Heart right ventricle (tissue), 16 donors: ENCODE results near the gene ADCY4. TPM values are rescaled to one million over a fixed set of nuclear protein-coding genes. Genes with fewer than 3 reads are reported as not detected.

ENCODE experiments used
- ATAC-seq, 8 donors: fragments of 200-7000 bp; cut with Tn5 transposase; one replicate each; pipeline ENCODE4 v1.9.1; 2020; ENCODE audit warnings: mild to moderate bottlenecking in 8 of 8, moderate library complexity in 8 of 8, moderate number of reproducible peaks in 1 of 8
- DNase-seq, 2 donors: peaks; one replicate each; pipeline ENCODE4 v3.0.0-alpha.2; 2020
- H3K27ac ChIP-seq, 10 donors: fragments of 200-600 bp; sonication (generic) in 2 of 10; one replicate each; pipeline versions ENCODE4 v1.5.0 to v1.8.0; 2020 to 2022; ENCODE audit warnings: mild to moderate bottlenecking in 3 of 10
- H3K27me3 ChIP-seq, 7 donors: fragments of 200-600 bp; one replicate each; pipeline ENCODE4 v1.8.0; 2021 to 2022; ENCODE audit warnings: mild to moderate bottlenecking in 2 of 7
- H3K36me3 ChIP-seq, 9 donors: fragments of 200-600 bp; sonication (generic) in 1 of 9; one replicate each; pipeline versions ENCODE4 v1.5.0 to v1.8.0; 2020 to 2022; ENCODE audit warnings: mild to moderate bottlenecking in 2 of 9
- H3K4me1 ChIP-seq, 9 donors: fragments of 200-600 bp; sonication (generic) in 1 of 9; one replicate each; pipeline versions ENCODE4 v1.5.0 to v1.8.0; 2020 to 2022; ENCODE audit warnings: mild to moderate bottlenecking in 4 of 9
- H3K4me3 ChIP-seq, 10 donors: fragments of 200-600 bp; sonication (generic) in 2 of 10; one replicate each; pipeline versions ENCODE4 v1.5.0 to v1.8.0; 2020 to 2022; ENCODE audit warnings: mild to moderate bottlenecking in 7 of 10, moderate library complexity in 2 of 10
- H3K9me3 ChIP-seq, 11 donors: fragments of 200-600 bp in 10 of 11; sonication (generic) in 2 of 11; one replicate each; pipeline versions ENCODE4 v1.5.0 to v1.8.0; 2013 to 2022; ENCODE audit warnings: mild to moderate bottlenecking in 2 of 11, control low read depth in 1 of 11, moderate library complexity in 1 of 11
- CTCF ChIP-seq, 9 donors: fragments of 200-600 bp; sonication (generic) in 2 of 9; IDR thresholded peaks; one replicate each; pipeline versions ENCODE4 v1.5.0 to v1.8.0; 2021 to 2022; ENCODE audit warnings: antibody characterized with exemption in 9 of 9, mild to moderate bottlenecking in 5 of 9, moderate library complexity in 1 of 9
- WGBS, 2 donors: extraction: QIAGEN DNeasy Blood & Tissue Kit; methylation state at CpG; one replicate each; pipeline ENCODE4 v1.1.7; 2013; ENCODE audit warnings: inconsistent platforms in 1 of 2; 5-methylcytosine and 5-hydroxymethylcytosine counted together
- intact Hi-C, 10 donors: fragments of 100-400 bp; cut with DNase I; formaldehyde crosslinking; loops; one replicate each; pipeline versions ENCODE4 v1.11.1 to v1.14.2; 2022
- polyA plus RNA-seq, 2 donors: library from polyadenylated mRNA; stranded (reverse); fragments of 200-250 nt; gene quantifications; one replicate each; pipeline ENCODE4 v1.2.3, GENCODE V29; 2013
- total RNA-seq, 10 donors: library from RNA; stranded (reverse); fragmentation: NEBNext Ultra II Directional in 3 of 10; extraction: Animal tissue kit (Norgen Biotek cat#: 25700) in 3 of 10; gene quantifications; one replicate each; pipeline versions ENCODE4 v1.2.1 to v1.2.4, GENCODE V29; 2021 to 2023
- donor health status: Arrhythmogenic right ventricular cardiomyopathy.
- donor health status: ischemic (EF 13 %, LVEDD 7.1; RV severe dilation, severe dysfunction).
- donor health status: healthy with polysubstance abuse.
- donor health status: DM: no; HTN: yes; CAD: no.
- donor health status: DM: no; HTN: no; CAD: no.
- donor health status: ischemic (EF 25% LVEDD 6.9; RV normal size, moderate dysfunction).
- donor health status: ischemic (EF 25% LVEDD 5.7; RV mildly dilated, moderate dysfunction).
- donor health status: healthy.
- donor health status: DM: yes; HTN: yes; CAD: no.
- donor health status: Ischemic cardiomyopathy.
- donor health status: ischemic (EF 35%, LVEDD 5.7; RV mildly dilated, moderate dysfunction).
- donor health status: nonischemic (EF 11% LVEDD 7.7; RV severe dilation, severe dysfunction).
- donor health status: DM: yes; HTN: yes; CAD: no.
- donor health status: PGD.
- donor health status: ischemic (EF 29% LVEDD 5.4; RV normal size, mild dysfunction).
- donor health status: nonischemic (EF 23%, LVEDD 6.1; RV moderate dilation, normal function).

Gene ADCY4
- total and polyA plus RNA-seq, 12 donors, result 17.4 to 104 (median 23.4) TPM

- Histone ChIP-seq H3K27me3 (peaks cover 0 to 26% (median 8%) of the 10 kb centered on the region in 7 donors), H3K27ac (no peak overlapping the region), H3K9me3 (no peaks in the 10 kb centered on the region), H3K4me1 (peaks cover 0 to 17% (median 7%) of the 10 kb centered on the region in 9 donors), H3K4me3 (no peak overlapping the region), H3K36me3 (no peaks in the 10 kb centered on the region)
- TF ChIP-seq CTCF (IDR thresholded peaks at IDR 0.05), result no peak
- 40 to 65% methylated on average over 5 of the region's 5 CpGs for WGBS, 2 donors
- intact Hi-C loops, result no loop called here
- no peak for ATAC-seq
- DNase-seq, result no peak
These were observed 14.9 kb upstream of the ADCY4 start for GRCh38 chr14:24349742-24350141.

GRCh38 chr14:24348186-24348585, 13.3 kb upstream of the ADCY4 start:
- ATAC-seq, result no peak
- Histone ChIP-seq H3K4me3 (no peak overlapping the region), H3K9me3 (no peaks in the 10 kb centered on the region), H3K27me3 (peaks cover 0 to 20% (median 6%) of the 10 kb centered on the region in 7 donors), H3K36me3 (no peaks in the 10 kb centered on the region), H3K27ac (peak overlapping the region in 2 of 10 donors; percentile 70 to 72), H3K4me1 (peaks cover 0 to 17% (median 7%) of the 10 kb centered on the region in 9 donors)
- DNase-seq, result no peak
- WGBS, 2 donors, result 95 to 98% methylated on average over 2 of the region's 2 CpGs
- no peak for TF ChIP-seq CTCF (IDR thresholded peaks at IDR 0.05)
- intact Hi-C loops, result no loop called here

- Histone ChIP-seq H3K9me3 (no peaks in the 10 kb centered on the region), H3K4me3 (no peak overlapping the region), H3K4me1 (peaks cover 0 to 17% (median 7%) of the 10 kb centered on the region in 9 donors), H3K27ac (peak overlapping the region in 9 of 10 donors; percentile 28 to 74 (median 61)), H3K36me3 (no peaks in the 10 kb centered on the region), H3K27me3 (peaks cover 0 to 13% (median 0%) of the 10 kb centered on the region in 7 donors)
- intact Hi-C loops, result no loop called here
- WGBS, 2 donors, result 41 to 64% methylated on average over 1 of the region's 1 CpG
- DNase-seq, result no peak
- no peak for TF ChIP-seq CTCF (IDR thresholded peaks at IDR 0.05)
- ATAC-seq, result peak in 7 of 8 donors; percentile 27 to 80 (median 64)
These were observed 12.3 kb upstream of the ADCY4 start for GRCh38 chr14:24347134-24347533.

GRCh38 chr14:24343795-24344660, 9.2 kb upstream of the ADCY4 start:
- WGBS, 2 donors, result 78 to 79% methylated on average over 7 of the region's 7 CpGs
- no peak for TF ChIP-seq CTCF (IDR thresholded peaks at IDR 0.05)
- ATAC-seq, result no peak

More at GRCh38 chr14:24343795-24344660, 9.2 kb upstream of the ADCY4 start:
- Histone ChIP-seq H3K36me3 (no peaks in the 10 kb centered on the region), H3K27ac (no peak overlapping the region), H3K4me1 (peaks cover 0 to 29% (median 10%) of the 10 kb centered on the region in 9 donors), H3K9me3 (no peaks in the 10 kb centered on the region), H3K27me3 (peaks cover 0 to 16% (median 4%) of the 10 kb centered on the region in 7 donors), H3K4me3 (no peak overlapping the region)
- no peak for DNase-seq
- intact Hi-C loops, result no loop called here
